Activated CD4-positive, alpha-beta T cell treated with anti-CD3 and anti-CD28 coated beads for 1 hour (primary cell): ENCODE measurements around the gene VMA21.

Experiments used
- DNase-seq: peaks from one replicate; pipeline ENCODE4 v3.0.0-alpha.2; 2020

Gene VMA21

GRCh38 chrX:151396825-151397740 lies at the start of gene VMA21:
TSS of gene VMA21 (plus strand) at chrX:151397206. CDS start at chrX:151397309, 103 bp downstream.
- peak; percentile 70 for DNase-seq

- no peak for DNase-seq
These were observed 37.7 kb upstream of the VMA21 start for GRCh38 chrX:151359341-151359740.

GRCh38 chrX:151359931-151360871 lies 36.8 kb upstream of the VMA21 start:
- DNase-seq = peak; percentile 19

- no peak for DNase-seq
These were observed 33.7 kb upstream of the VMA21 start for GRCh38 chrX:151363316-151363715.

GRCh38 chrX:151365579-151365978 lies 31.4 kb upstream of the VMA21 start:
- DNase-seq = no peak

GRCh38 chrX:151370906-151371305 lies 26.1 kb upstream of the VMA21 start:
- no peak for DNase-seq

- no peak for DNase-seq
These were observed 12.2 kb upstream of the VMA21 start for GRCh38 chrX:151384807-151385206.

GRCh38 chrX:151386838-151387459 lies 10.1 kb upstream of the VMA21 start:
- no peak for DNase-seq

GRCh38 chrX:151391722-151392121 lies 5.3 kb upstream of the VMA21 start:
- DNase-seq = no peak

- DNase-seq = peak; percentile 33
These were observed 3.5 kb upstream of the VMA21 start for GRCh38 chrX:151393514-151393913.

GRCh38 chrX:151396042-151396824 lies 773 bp upstream of the VMA21 start:
- DNase-seq = peak; percentile 8

GRCh38 chrX:151397741-151398070 lies 700 bp downstream of the VMA21 start:
- DNase-seq = no peak

GRCh38 chrX:151398346-151398745 lies 1.3 kb downstream of the VMA21 start:
- no peak for DNase-seq

GRCh38 chrX:151402719-151403390 lies 5.8 kb downstream of the VMA21 start:
- no peak for DNase-seq

GRCh38 chrX:151416579-151416978 lies 19.6 kb downstream of the VMA21 start:
- DNase-seq = no peak

GRCh38 chrX:151419782-151420181 lies 22.8 kb downstream of the VMA21 start:
- no peak for DNase-seq

- no peak for DNase-seq
These were observed 27.5 kb downstream of the VMA21 start for GRCh38 chrX:151424505-151424904.

- DNase-seq = no peak
These were observed 51.5 kb downstream of the VMA21 start for GRCh38 chrX:151448509-151448908.

- no peak for DNase-seq
These were observed 61.8 kb downstream of the VMA21 start for GRCh38 chrX:151458824-151459223.
